HepG2 (cell line): ENCODE data around the gene FAM210A. TPM values are rescaled to one million over a fixed set of nuclear protein-coding genes. Genes with fewer than 3 reads are reported as not detected.

Source experiments
- ATAC-seq: fragments of 200-7000 bp; cut with Tn5 transposase; 3 replicates; pipeline ENCODE4 v1.9.1; 2020; ENCODE audit warnings: mild to moderate bottlenecking, moderate library complexity
- BruUV-seq: library from RNA; stranded (reverse); fragments of 400-500 nt; replicated peaks from 2 replicates; lab custom pipeline; 2021; lab: Mats Ljungman, UMichigan
- CTCF ChIA-PET: fragments of 300-600 bp; formaldehyde crosslinking; extraction: SDS; loops from one replicate; lab custom pipeline; 2021; ENCODE audit warnings: low total read pairs, inconsistent platforms, low intra/inter-chr PET ratio; lab: Yijun Ruan, JAX
- POLR2A ChIA-PET: fragments of 350-600 bp; sonication (Branson Sonifier 250); formaldehyde crosslinking; loops from one replicate; lab custom pipeline; 2020; ENCODE audit warnings: antibody characterized with exemption, inconsistent platforms; lab: Yijun Ruan, JAX
- DNase-seq: peaks from one replicate; pipeline ENCODE4 v3.0.0-alpha.2; 2015; ENCODE audit warnings: low spot score
- FAIRE-seq: peaks from 3 replicates; lab custom pipeline; 2011; peaks lifted over from hg19 to GRCh38; lab: Jason Lieb, UNC
- H2AFZ ChIP-seq: one replicate; pipeline ENCODE4 v1.6.1; 2011; ENCODE audit warnings: low read length, inconsistent platforms
- H3K27ac ChIP-seq: fragments of 300-600 bp; 3 replicates; pipeline ENCODE4 v1.8.0; 2011; ENCODE audit warnings: mixed run types, mild to moderate bottlenecking, mixed read lengths, low read length, inconsistent platforms; ENCODE audit not compliant: insufficient read depth; ENCODE audit errors: extremely low read length
- H3K27me3 ChIP-seq, 2 experiments: fragments of 200-600 bp in 1 of 2; 2 replicates in 1 of 2; 3 replicates in 1 of 2; pipeline versions ENCODE4 v1.6.0 to v1.8.0; 2011; ENCODE audit warnings: low read length in 2 of 2, mild to moderate bottlenecking in 2 of 2, moderate library complexity in 2 of 2, inconsistent platforms in 1 of 2; ENCODE audit not compliant: insufficient read depth in 2 of 2, control insufficient read depth in 1 of 2
- H3K36me3 ChIP-seq, 2 experiments: fragments of 200-600 bp in 1 of 2; replicated peaks in 1 of 2; 2 replicates in 1 of 2; 3 replicates in 1 of 2; pipeline versions ENCODE4 v1.5.1 to v1.8.0; 2011; ENCODE audit warnings: low read length in 2 of 2, inconsistent platforms in 1 of 2; ENCODE audit not compliant: insufficient read depth in 2 of 2, control insufficient read depth in 1 of 2
- H3K4me1 ChIP-seq: 2 replicates; pipeline ENCODE4 v1.5.1; 2012; ENCODE audit warnings: low read length, inconsistent platforms; ENCODE audit not compliant: insufficient read depth
- H3K4me2 ChIP-seq: 2 replicates; pipeline ENCODE4 v1.6.0; 2011; ENCODE audit warnings: low read depth, low read length, inconsistent platforms
- H3K4me3 ChIP-seq, 3 experiments: fragments of 200-600 bp in 1 of 3; sonication (generic), shearing (Covaris generic) in 1 of 3; replicated peaks in 1 of 3; 2 replicates each; pipeline ENCODE4 v1.5.1; 2011 to 2016; ENCODE audit warnings: low read length in 3 of 3, inconsistent platforms in 2 of 3, low read depth in 2 of 3, mild to moderate bottlenecking in 2 of 3, control low read depth in 1 of 3, mixed read lengths in 1 of 3; ENCODE audit not compliant: insufficient read depth in 1 of 3
- H3K79me2 ChIP-seq: one replicate; pipeline ENCODE4 v1.6.1; 2011; ENCODE audit warnings: low read length, inconsistent platforms; ENCODE audit not compliant: insufficient read depth
- H3K9ac ChIP-seq: 2 replicates; pipeline ENCODE4 v1.6.0; 2011; ENCODE audit warnings: mild to moderate bottlenecking, low read depth, low read length, inconsistent platforms; ENCODE audit not compliant: insufficient read depth
- H3K9me3 ChIP-seq: 2 replicates; pipeline ENCODE4 v1.5.1; 2012; ENCODE audit warnings: mild to moderate bottlenecking, low read length
- H4K20me1 ChIP-seq: 2 replicates; pipeline ENCODE4 v1.6.0; 2011; ENCODE audit warnings: inconsistent platforms, mild to moderate bottlenecking, low read length, moderate library complexity; ENCODE audit not compliant: insufficient read depth
- ATRX ChIP-seq: sonication (generic); formaldehyde crosslinking; IDR thresholded peaks from 2 replicates; pipeline ENCODE4 v1.4.0; 2020; ENCODE audit warnings: missing genetic modification reagents, borderline replicate concordance
- JUND ChIP-seq: sonication (generic); formaldehyde crosslinking; IDR thresholded peaks from 2 replicates; pipeline ENCODE4 v1.8.0; 2022; ENCODE audit warnings: mild to moderate bottlenecking, missing genetic modification reagents
- KLF11 ChIP-seq: IDR thresholded peaks from 2 replicates; pipeline ENCODE4 v1.6.1; 2016; ENCODE audit warnings: missing compliant biosample characterization
- MAFK ChIP-seq, 2 experiments: IDR thresholded peaks in 1 of 2; conservative IDR thresholded peaks in 1 of 2; 2 replicates each; pipeline ENCODE4 v1.6.1; 2011; ENCODE audit warnings: improper control_type of control experiment in 2 of 2, low read length in 2 of 2
- MAZ ChIP-seq, 2 experiments: sonication (generic) in 1 of 2; formaldehyde crosslinking in 1 of 2; IDR thresholded peaks; 2 replicates each; pipeline versions ENCODE4 v1.5.0 to v1.6.1; 2012 to 2020; ENCODE audit warnings: low read depth in 2 of 2, mild to moderate bottlenecking in 2 of 2, borderline replicate concordance in 1 of 2, improper control_type of control experiment in 1 of 2, low read length in 1 of 2, missing genetic modification reagents in 1 of 2, moderate library complexity in 1 of 2
- NFIB ChIP-seq: sonication (generic); formaldehyde crosslinking; IDR thresholded peaks from 2 replicates; pipeline ENCODE4 v1.9.0; 2021; ENCODE audit warnings: missing genetic modification reagents, mild to moderate bottlenecking, borderline replicate concordance
- PBX3 ChIP-seq: sonication (generic); formaldehyde crosslinking; IDR thresholded peaks from 2 replicates; pipeline ENCODE4 v1.8.1; 2023; ENCODE audit warnings: missing genetic modification reagents, inconsistent platforms, borderline replicate concordance
- RXRA ChIP-seq: sonication (generic); formaldehyde crosslinking; IDR thresholded peaks from 2 replicates; pipeline ENCODE4 v1.5.1; 2020; ENCODE audit warnings: missing genetic modification reagents
- SOX13 ChIP-seq, 3 experiments: fragments of 450-650 bp in 1 of 3; sonication (generic) in 1 of 3; formaldehyde crosslinking in 1 of 3; IDR thresholded peaks in 2 of 3; conservative IDR thresholded peaks in 1 of 3; 2 replicates each; pipeline versions ENCODE4 v1.5.0 to v1.6.1; 2016 to 2020; ENCODE audit warnings: antibody characterized with exemption in 1 of 3, mild to moderate bottlenecking in 1 of 3, missing compliant biosample characterization in 1 of 3, missing genetic modification reagents in 1 of 3, moderate library complexity in 1 of 3
- ZNF564 ChIP-seq: sonication (generic); formaldehyde crosslinking; IDR thresholded peaks from 2 replicates; pipeline ENCODE4 v1.8.1; 2023; ENCODE audit warnings: mild to moderate bottlenecking, missing genetic modification reagents
- ZNF780A ChIP-seq: sonication (generic); formaldehyde crosslinking; IDR thresholded peaks from 2 replicates; pipeline ENCODE4 v1.8.0; 2022; ENCODE audit warnings: mild to moderate bottlenecking, missing genetic modification reagents, moderate library complexity
- ZNF792 ChIP-seq: IDR thresholded peaks from 2 replicates; pipeline ENCODE4 v1.6.1; 2016
- ZSCAN21 ChIP-seq: sonication (generic); formaldehyde crosslinking; IDR thresholded peaks from 2 replicates; pipeline ENCODE4 v1.8.0; 2022; ENCODE audit warnings: mild to moderate bottlenecking, missing genetic modification reagents, moderate library complexity, borderline replicate concordance
- WGBS: methylation state at CpG from one replicate; pipeline ENCODE4 v1.1.6; 2017; ENCODE audit warnings: low lambda C conversion rate; 5-methylcytosine and 5-hydroxymethylcytosine counted together
- in situ Hi-C: cut with HindIII; loops from 2 replicates; pipeline ENCODE4 v1.10.0; 2017; ENCODE audit warnings: low pct_unique_long_range_greater_than_20kb; ENCODE audit not compliant: extremely low pct_ligation_motif_present
- intact Hi-C: fragments of 100-400 bp; cut with micrococcal nuclease; formaldehyde crosslinking; loops from one replicate; pipeline ENCODE4 v1.10.0; 2022; ENCODE audit not compliant: unreplicated experiment
- polyA plus RNA-seq, 8 experiments: library from polyadenylated mRNA; depleted of rRNA in 3 of 8; stranded (reverse) in 7 of 8; unstranded in 1 of 8; fragments of >200 nt; fragmentation: Illumina TruSeq in 4 of 8; extraction: Trizol in 4 of 8; gene quantifications; 2 replicates each; pipeline versions ENCODE4 v1.2.1 to v1.2.3, GENCODE V29; 2011 to 2016; ENCODE audit warnings: low read depth in 4 of 8, missing spikeins in 1 of 8, mixed read lengths in 1 of 8; ENCODE audit not compliant: insufficient read depth in 1 of 8
- total RNA-seq, 5 experiments: library from RNA; depleted of rRNA; stranded (reverse); fragments of >200 nt; fragmentation: Illumina TruSeq; extraction: Trizol; gene quantifications; 2 replicates each; pipeline ENCODE4 v1.2.3, GENCODE V29; 2016; ENCODE audit warnings: low read depth in 1 of 5
- TF ChIP-seq, protein P1 (sequence below): sonication (generic); formaldehyde crosslinking; IDR thresholded peaks from 2 replicates; pipeline ENCODE4 v1.4.0; 2020; ENCODE audit warnings: missing genetic modification reagents, borderline replicate concordance
- TF ChIP-seq, protein P2 (sequence below): sonication (generic); formaldehyde crosslinking; IDR thresholded peaks from 2 replicates; pipeline ENCODE4 v1.8.0; 2022; ENCODE audit warnings: missing genetic modification reagents, low read depth, mild to moderate bottlenecking, borderline replicate concordance
- TF ChIP-seq, protein P3 (sequence below): sonication (generic); formaldehyde crosslinking; IDR thresholded peaks from 2 replicates; pipeline ENCODE4 v1.4.0; 2020; ENCODE audit warnings: missing genetic modification reagents

The FAM210A gene
- total and polyA plus RNA-seq, 2 of the 13 experiments (the other 11 are each of a cell fraction or from before 2014, with no cell fraction given), result 33.2 to 37.5 TPM

- TF ChIP-seq, protein P1, sequence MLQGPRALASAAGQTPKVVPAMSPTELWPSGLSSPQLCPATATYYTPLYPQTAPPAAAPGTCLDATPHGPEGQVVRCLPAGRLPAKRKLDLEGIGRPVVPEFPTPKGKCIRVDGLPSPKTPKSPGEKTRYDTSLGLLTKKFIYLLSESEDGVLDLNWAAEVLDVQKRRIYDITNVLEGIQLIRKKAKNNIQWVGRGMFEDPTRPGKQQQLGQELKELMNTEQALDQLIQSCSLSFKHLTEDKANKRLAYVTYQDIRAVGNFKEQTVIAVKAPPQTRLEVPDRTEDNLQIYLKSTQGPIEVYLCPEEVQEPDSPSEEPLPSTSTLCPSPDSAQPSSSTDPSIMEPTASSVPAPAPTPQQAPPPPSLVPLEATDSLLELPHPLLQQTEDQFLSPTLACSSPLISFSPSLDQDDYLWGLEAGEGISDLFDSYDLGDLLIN (CRISPR knock-in tag), result no peak
Observed at GRCh38 chr18:13620206-13620672, 106.1 kb downstream of the FAM210A start (continued).

DNA sequence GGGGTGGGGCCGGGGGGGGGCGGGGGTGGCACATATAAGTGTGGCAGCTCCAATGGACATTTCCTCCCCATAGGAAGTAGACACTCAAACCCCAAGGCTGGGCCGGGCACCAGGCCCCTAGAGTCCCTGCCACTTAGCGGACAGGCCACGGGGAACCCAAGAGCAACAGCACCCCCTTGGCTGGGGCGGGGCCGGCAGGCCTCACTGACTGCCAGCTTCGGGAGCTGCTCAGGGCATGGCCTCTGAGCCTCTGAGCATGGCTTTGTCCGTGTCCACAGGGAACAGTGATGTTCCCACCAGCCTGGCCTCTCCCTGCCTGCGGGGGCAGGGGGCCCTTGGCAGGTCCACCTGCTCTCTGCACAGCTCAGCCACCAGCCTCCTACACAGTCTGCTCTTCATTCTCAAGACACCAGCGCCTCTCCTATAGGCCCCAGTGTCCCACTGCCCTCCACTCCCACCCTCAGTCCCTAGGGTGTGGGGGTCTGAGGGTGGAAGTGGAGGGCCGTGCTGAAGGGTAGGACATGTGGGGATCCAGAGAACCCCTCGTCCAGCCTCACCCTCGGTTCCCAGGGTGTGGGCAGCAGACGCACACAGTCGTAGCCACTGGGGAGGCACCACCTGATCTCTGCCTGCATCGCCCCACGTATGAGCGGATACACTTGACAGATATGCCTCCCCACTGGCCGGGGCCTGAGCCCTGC lies 106.7 kb downstream of the FAM210A start:
- Histone ChIP-seq H3K27me3 (no peaks in the 10 kb centered on the region), H3K79me2 (no peaks in the 10 kb centered on the region), H3K27ac (no peak overlapping the region), H3K9me3 (no peaks in the 10 kb centered on the region), H3K4me1 (peaks cover 8% of the 10 kb centered on the region; the same call in 1 of the 2 replicates), H3K9ac (no peak overlapping the region), H2AFZ (no peak overlapping the region), H3K4me3 (no peak overlapping the region), H3K4me2 (no peak overlapping the region), H3K36me3 (no peaks in the 10 kb centered on the region), H4K20me1 (no peaks in the 10 kb centered on the region)
- 87% methylated on average over 8 of the region's 20 CpGs for WGBS
- FAIRE-seq, result no peak
- no TSS peak for BruUV-seq
- no peak for DNase-seq
- no peak; the same call in 2 of the 3 replicates for ATAC-seq
- ChIA-PET CTCF (no interaction called here), POLR2A (no interaction called here)
- in situ Hi-C loops (no loop called here), intact Hi-C loops (no loop called here)
- TF ChIP-seq, protein P2, sequence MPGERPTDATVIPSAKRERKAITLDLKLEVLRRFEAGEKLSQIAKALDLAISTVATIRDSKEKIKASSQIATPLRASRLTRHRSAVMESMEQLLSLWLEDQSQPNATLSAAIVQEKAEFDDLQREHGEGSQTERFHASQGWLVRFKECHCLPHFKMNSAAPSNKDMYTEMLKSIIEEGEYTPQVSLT, result no peak
- TF ChIP-seq ZNF564 (CRISPR knock-in tag) (no peak), ZNF792 (CRISPR knock-in tag) (no peak), ATRX (CRISPR knock-in tag) (no peak), RXRA (CRISPR knock-in tag) (no peak), SOX13 (IDR thresholded peaks at IDR 0.05) (no peak), SOX13 (CRISPR knock-in tag; conservative IDR thresholded peaks at IDR 0.05 in 1 of 2, IDR thresholded peaks at IDR 0.05 in 1 of 2) (no peak), NFIB (CRISPR knock-in tag) (no peak), JUND (CRISPR knock-in tag) (no peak), ZSCAN21 (no peak), KLF11 (CRISPR knock-in tag) (no peak), MAFK (conservative IDR thresholded peaks at IDR 0.05 in 1 of 2, IDR thresholded peaks at IDR 0.05 in 1 of 2; ENCODE audit: low read length in 2 of 2) (no peak), ZNF780A (no peak), PBX3 (no peak), MAZ (IDR thresholded peaks at IDR 0.05; ENCODE audit: borderline replicate concordance, low read depth, low read length) (no peak), MAZ (CRISPR knock-in tag; IDR thresholded peaks at IDR 0.05; ENCODE audit: low read depth) (no peak)
- TF ChIP-seq, protein P3, sequence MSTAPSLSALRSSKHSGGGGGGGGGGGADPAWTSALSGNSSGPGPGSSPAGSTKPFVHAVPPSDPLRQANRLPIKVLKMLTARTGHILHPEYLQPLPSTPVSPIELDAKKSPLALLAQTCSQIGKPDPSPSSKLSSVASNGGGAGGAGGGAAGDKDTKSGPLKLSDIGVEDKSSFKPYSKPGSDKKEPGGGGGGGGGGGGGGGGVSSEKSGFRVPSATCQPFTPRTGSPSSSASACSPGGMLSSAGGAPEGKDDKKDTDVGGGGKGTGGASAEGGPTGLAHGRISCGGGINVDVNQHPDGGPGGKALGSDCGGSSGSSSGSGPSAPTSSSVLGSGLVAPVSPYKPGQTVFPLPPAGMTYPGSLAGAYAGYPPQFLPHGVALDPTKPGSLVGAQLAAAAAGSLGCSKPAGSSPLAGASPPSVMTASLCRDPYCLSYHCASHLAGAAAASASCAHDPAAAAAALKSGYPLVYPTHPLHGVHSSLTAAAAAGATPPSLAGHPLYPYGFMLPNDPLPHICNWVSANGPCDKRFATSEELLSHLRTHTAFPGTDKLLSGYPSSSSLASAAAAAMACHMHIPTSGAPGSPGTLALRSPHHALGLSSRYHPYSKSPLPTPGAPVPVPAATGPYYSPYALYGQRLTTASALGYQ (CRISPR knock-in tag), result no peak
